SJSA1 (cell line): Measurements from ENCODE around the gene SLC37A1. TPM values are rescaled to one million over a fixed set of nuclear protein-coding genes. Genes with fewer than 3 reads are reported as not detected.
"Not testable (repeated sequence)": the region's sequence is repeated elsewhere in the genome, so short reads cannot be mapped to it uniquely, and the experiment has no call there.

Experiments
- DNase-seq, 2 experiments: peaks; one replicate each; pipeline ENCODE4 v3.0.0-alpha.2; 2015 to 2020; ENCODE audit warnings: low spot score in 2 of 2, low read depth in 1 of 2
- H3K27ac ChIP-seq: fragments of 250-450 bp; sonication (Bioruptor Pico); 2 replicates; pipeline ENCODE4 v1.5.1; 2020; ENCODE audit warnings: mild to moderate bottlenecking, moderate library complexity
- H3K27me3 ChIP-seq: fragments of 250-450 bp; sonication (Bioruptor Pico); replicated peaks from 2 replicates; pipeline ENCODE4 v1.5.1; 2020; ENCODE audit warnings: mild to moderate bottlenecking, moderate library complexity
- H3K36me3 ChIP-seq: fragments of 250-450 bp; sonication (Bioruptor Pico); 2 replicates; pipeline ENCODE4 v1.5.1; 2020; ENCODE audit warnings: mild to moderate bottlenecking
- H3K4me1 ChIP-seq: fragments of 250-450 bp; sonication (Bioruptor Pico); replicated peaks from 2 replicates; pipeline ENCODE4 v1.6.1; 2021; ENCODE audit warnings: mild to moderate bottlenecking
- H3K4me3 ChIP-seq: fragments of 250-450 bp; sonication (Bioruptor Pico); 2 replicates; pipeline ENCODE4 v1.5.1; 2020; ENCODE audit warnings: mild to moderate bottlenecking
- H3K9me3 ChIP-seq: fragments of 250-450 bp; sonication (Bioruptor Pico); replicated peaks from 2 replicates; pipeline ENCODE4 v1.5.1; 2020; ENCODE audit warnings: mild to moderate bottlenecking
- total RNA-seq: library from RNA; depleted of rRNA; stranded (reverse); fragments of >200 nt; shearing (Covaris generic); gene quantifications from 2 replicates; pipeline ENCODE4 v1.2.3, GENCODE V29; 2014; rRNA removed

Gene SLC37A1
- total RNA-seq, 1 experiment from 2014 or later = 5.2 TPM

- peaks cover 15% of the 10 kb centered on the region for H3K4me1 ChIP-seq
- H3K4me3 ChIP-seq = no peak overlapping the region
- 0 out of 2 replicates have a peak, but pooled peaks cover 10% of the 10 kb centered on the region for H3K27me3 ChIP-seq
- no peaks in the 10 kb centered on the region for H3K36me3 ChIP-seq
- DNase-seq = no peak
- H3K9me3 ChIP-seq = no peaks in the 10 kb centered on the region
- no peak overlapping the region for H3K27ac ChIP-seq
These were observed 108.6 kb downstream of the SLC37A1 start for GRCh38 chr21:42622284-42622683.

- Histone ChIP-seq H3K4me1 (peaks cover 15% of the 10 kb centered on the region), H3K27me3 (0 out of 2 replicates have a peak, but pooled peaks cover 6% of the 10 kb centered on the region), H3K4me3 (no peak overlapping the region), H3K9me3 (no peaks in the 10 kb centered on the region), H3K27ac (no peak overlapping the region), H3K36me3 (no peaks in the 10 kb centered on the region)
- no peak for DNase-seq
These were observed 110.0 kb downstream of the SLC37A1 start for GRCh38 chr21:42623694-42624093.

GRCh38 chr21:42624095-42624790, 110.6 kb downstream of the SLC37A1 start:
- H3K4me1 ChIP-seq = peaks cover 15% of the 10 kb centered on the region
- H3K27me3 ChIP-seq = 0 out of 2 replicates have a peak, but pooled peaks cover under 1% of the 10 kb centered on the region
- H3K4me3 ChIP-seq = no peak overlapping the region
- H3K36me3 ChIP-seq = no peaks in the 10 kb centered on the region
- no peak for DNase-seq
- no peak overlapping the region for H3K27ac ChIP-seq
- no peaks in the 10 kb centered on the region for H3K9me3 ChIP-seq

GRCh38 chr21:42624936-42625335, 111.3 kb downstream of the SLC37A1 start:
- 0 out of 2 replicates have a peak, but pooled peaks cover under 1% of the 10 kb centered on the region for H3K27me3 ChIP-seq
- DNase-seq = no peak
- no peaks in the 10 kb centered on the region for H3K36me3 ChIP-seq
- H3K4me3 ChIP-seq = no peak overlapping the region
- H3K9me3 ChIP-seq = no peaks in the 10 kb centered on the region
- no peak overlapping the region for H3K27ac ChIP-seq
- H3K4me1 ChIP-seq = peaks cover 11% of the 10 kb centered on the region

- H3K9me3 ChIP-seq = no peaks in the 10 kb centered on the region
- 0 out of 2 replicates have a peak, but pooled peaks cover 4% of the 10 kb centered on the region for H3K27me3 ChIP-seq
- no peak overlapping the region for H3K4me3 ChIP-seq
- H3K4me1 ChIP-seq = peaks cover under 1% of the 10 kb centered on the region
- no peaks in the 10 kb centered on the region for H3K36me3 ChIP-seq
- DNase-seq = no peak
- no peak overlapping the region for H3K27ac ChIP-seq
These were observed 112.5 kb downstream of the SLC37A1 start for GRCh38 chr21:42626171-42626570.

GRCh38 chr21:42627527-42628289, 114.1 kb downstream of the SLC37A1 start:
- no peaks in the 10 kb centered on the region for H3K9me3 ChIP-seq
- no peak for DNase-seq
- no peaks in the 10 kb centered on the region for H3K36me3 ChIP-seq
- no peak overlapping the region for H3K27ac ChIP-seq
- 0 out of 2 replicates have a peak, but pooled peaks cover 4% of the 10 kb centered on the region for H3K27me3 ChIP-seq
- no peaks in the 10 kb centered on the region for H3K4me1 ChIP-seq
- H3K4me3 ChIP-seq = no peak overlapping the region

GRCh38 chr21:42628466-42629061, 114.9 kb downstream of the SLC37A1 start:
- H3K4me3 ChIP-seq, H3K27me3 ChIP-seq, H3K27ac ChIP-seq, DNase-seq, H3K36me3 ChIP-seq, H3K4me1 ChIP-seq, H3K9me3 ChIP-seq: not testable (repeated sequence)

- no peak overlapping the region for H3K27ac ChIP-seq
- DNase-seq = no peak
- H3K4me3 ChIP-seq = no peak overlapping the region
- H3K36me3 ChIP-seq = no peaks in the 10 kb centered on the region
- no peaks in the 10 kb centered on the region for H3K4me1 ChIP-seq
- H3K27me3 ChIP-seq = 0 out of 2 replicates have a peak, but pooled peaks cover 4% of the 10 kb centered on the region
- no peaks in the 10 kb centered on the region for H3K9me3 ChIP-seq
These were observed 116.4 kb downstream of the SLC37A1 start for GRCh38 chr21:42629933-42630589.

GRCh38 chr21:42630626-42631025, 117.0 kb downstream of the SLC37A1 start:
- DNase-seq = no peak
- Histone ChIP-seq H3K36me3 (no peaks in the 10 kb centered on the region), H3K27ac (no peak overlapping the region), H3K9me3 (no peaks in the 10 kb centered on the region), H3K4me1 (no peaks in the 10 kb centered on the region), H3K27me3 (0 out of 2 replicates have a peak, but pooled peaks cover 4% of the 10 kb centered on the region), H3K4me3 (no peak overlapping the region)

Other genes with a start within 250 kb of the SLC37A1 start
- gene TFF3, start 198.4 kb upstream of the SLC37A1 start, total RNA-seq = not detected in 2 replicates
- not detected in 2 replicates for gene TFF2, start 162.9 kb upstream of the SLC37A1 start, total RNA-seq
- gene TFF1, start 147.3 kb upstream of the SLC37A1 start, total RNA-seq = not detected in 2 replicates
- 0.45 TPM in 1 of 2 replicates, not detected in the other for gene TMPRSS3, start 117.8 kb upstream of the SLC37A1 start, total RNA-seq
- gene UBASH3A, start 110.0 kb upstream of the SLC37A1 start, total RNA-seq = not detected in 2 replicates
- gene RSPH1, start 17.6 kb upstream of the SLC37A1 start, total RNA-seq = not detected in 2 replicates
- 6.5 and 10.3 TPM in 2 replicates for gene PDE9A, start 139.8 kb downstream of the SLC37A1 start, total RNA-seq